ENCODE measurements around the gene CDC42BPG.

Gene CDC42BPG

DNA sequence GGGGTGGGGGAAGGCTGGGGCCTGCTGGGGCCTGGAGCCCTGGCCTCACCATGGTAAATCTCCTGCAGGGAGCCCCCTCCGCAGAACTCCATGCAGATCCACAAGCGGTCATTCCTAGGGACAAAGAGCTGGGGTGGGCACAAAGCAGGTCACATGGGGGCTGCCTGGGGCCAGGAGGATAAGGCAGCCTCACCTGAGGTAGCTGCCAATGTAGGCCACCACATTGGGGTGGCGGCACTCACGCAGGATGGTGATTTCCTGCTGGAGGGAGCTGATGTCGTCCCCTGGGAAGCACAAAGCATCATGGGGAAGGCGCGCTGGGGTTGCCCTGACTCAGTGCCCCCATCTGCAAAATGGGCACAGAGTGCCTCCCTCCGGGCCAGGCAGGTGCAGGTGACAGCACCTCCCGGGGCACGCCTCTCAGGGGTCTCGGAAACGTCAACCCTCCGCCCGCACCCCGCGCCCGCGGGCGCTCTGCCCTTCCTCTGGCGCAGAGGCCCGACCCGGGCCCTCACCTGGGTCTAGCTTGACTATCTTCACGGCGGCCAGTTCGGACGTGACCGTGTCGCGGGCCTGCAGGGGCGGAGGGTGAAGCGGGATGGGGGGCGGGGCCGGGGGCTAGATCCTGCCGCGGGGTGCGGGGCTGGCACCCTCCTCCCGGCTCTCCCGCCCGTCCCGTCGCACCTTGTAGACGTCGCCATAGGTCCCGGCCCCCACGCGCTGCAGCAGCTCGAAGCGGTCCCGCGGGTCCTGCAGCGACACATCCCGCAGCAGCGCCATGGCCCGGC, 41.9 kb downstream of the CDC42BPG start:
- H3K27ac ChIP-seq (ENCODE audit: low read length), result no peak overlapping the region
- H3K4me1 ChIP-seq (ENCODE audit: control insufficient read depth, insufficient read depth, low read length), result 0 out of 2 replicates have a peak, but pooled peaks cover 2% of the 10 kb centered on the region
- WGBS (ENCODE audit: insufficient coverage, insufficient read length), result no CpG with 5 or more reads among the region's 54 CpGs

DNA sequence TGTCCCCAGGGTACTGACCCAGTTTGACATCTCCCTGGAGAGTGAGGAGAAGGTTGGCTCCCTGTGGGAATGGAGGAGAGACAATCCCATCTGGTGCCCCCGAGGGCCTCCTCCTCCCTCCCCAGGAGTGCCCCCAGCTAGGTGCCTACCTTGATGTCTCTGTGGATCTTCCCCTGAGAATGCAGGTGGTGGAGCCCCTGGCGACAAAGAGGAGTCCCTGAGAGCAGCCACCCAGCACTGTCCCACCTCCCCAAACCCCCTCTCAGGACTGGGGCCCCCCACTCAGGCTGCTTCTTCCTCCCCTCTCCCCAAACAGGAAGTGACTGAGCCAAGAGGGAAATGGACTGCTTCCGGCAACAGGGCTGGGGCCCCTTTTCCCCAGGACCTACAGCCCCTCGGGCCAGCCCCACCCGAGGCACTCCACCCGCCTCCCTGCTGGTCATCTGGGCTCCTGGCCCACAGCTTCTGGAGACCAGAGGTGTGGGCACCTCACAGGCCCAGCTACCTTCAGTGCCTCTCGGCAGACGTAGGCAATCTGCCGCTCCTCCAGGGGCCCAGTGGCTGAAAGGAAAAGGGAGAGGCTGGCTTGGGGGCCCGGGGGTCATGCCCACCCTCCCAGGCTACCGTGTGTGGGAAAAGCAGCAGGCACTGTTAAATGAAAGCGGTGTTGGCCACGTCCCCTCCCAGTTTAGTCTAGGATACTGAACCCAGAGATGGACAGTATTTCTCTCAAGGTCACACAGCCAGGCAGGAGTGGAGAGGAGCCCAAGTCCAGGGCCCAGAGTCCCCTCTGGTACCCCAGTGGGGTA, 42.7 kb downstream of the CDC42BPG start:
- Histone ChIP-seq H3K4me1 (ENCODE audit: control insufficient read depth, insufficient read depth, low read length) (0 out of 2 replicates have a peak, but pooled peaks cover 2% of the 10 kb centered on the region), H3K36me3 (ENCODE audit: control insufficient read depth, insufficient read depth, low read length) (peaks cover 11% of the 10 kb centered on the region; the same call in 1 of the 2 replicates), H3K4me3 (ENCODE audit: low read length) (no peak overlapping the region), H3K27me3 (ENCODE audit: control insufficient read depth, insufficient read depth, low read length) (no peaks in the 10 kb centered on the region), H3K27ac (ENCODE audit: low read length) (no peak overlapping the region), H3K9me3 (ENCODE audit: control insufficient read depth, insufficient read depth, low read length) (no peaks in the 10 kb centered on the region)
- WGBS (ENCODE audit: insufficient coverage, insufficient read length), result no CpG with 5 or more reads among the region's 13 CpGs
- DNase-seq (ENCODE audit: low read depth, low spot score), result no peak

More for the DNA sequence above, 41.9 kb downstream of the CDC42BPG start:
- Histone ChIP-seq H3K27me3 (ENCODE audit: control insufficient read depth, insufficient read depth, low read length) (no peaks in the 10 kb centered on the region), H3K36me3 (ENCODE audit: control insufficient read depth, insufficient read depth, low read length) (peaks cover 14% of the 10 kb centered on the region; the same call in 1 of the 2 replicates), H3K4me3 (ENCODE audit: low read length) (peak overlapping the region; percentile 74; the same call in 1 of the 2 replicates), H3K9me3 (ENCODE audit: control insufficient read depth, insufficient read depth, low read length) (no peaks in the 10 kb centered on the region)
- no peak for DNase-seq (ENCODE audit: low read depth, low spot score)

DNA sequence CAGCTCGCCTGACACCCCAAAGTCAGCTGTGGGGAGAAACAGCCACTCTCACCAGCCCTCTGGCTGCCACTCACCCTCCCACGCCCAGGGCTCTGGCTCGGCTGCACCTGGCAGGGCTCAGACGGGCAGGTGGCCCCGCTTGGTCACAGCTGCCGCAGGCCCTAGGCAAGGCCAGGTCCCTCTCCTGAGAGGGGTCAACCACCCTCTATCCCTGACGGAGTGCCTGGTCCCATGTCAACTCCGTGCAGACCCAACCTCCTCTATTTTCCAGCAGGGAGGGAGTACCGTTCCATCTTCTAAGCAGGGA, 43.3 kb downstream of the CDC42BPG start:
- peaks cover 12% of the 10 kb centered on the region; the same call in 1 of the 2 replicates for H3K36me3 ChIP-seq (ENCODE audit: control insufficient read depth, insufficient read depth, low read length)
- H3K9me3 ChIP-seq (ENCODE audit: control insufficient read depth, insufficient read depth, low read length), result no peaks in the 10 kb centered on the region
- no peak overlapping the region for H3K27ac ChIP-seq (ENCODE audit: low read length)
- WGBS (ENCODE audit: insufficient coverage, insufficient read length), result no CpG with 5 or more reads among the region's 9 CpGs
- no peak overlapping the region for H3K4me3 ChIP-seq (ENCODE audit: low read length)
- no peak for DNase-seq (ENCODE audit: low read depth, low spot score)
- H3K27me3 ChIP-seq (ENCODE audit: control insufficient read depth, insufficient read depth, low read length), result no peaks in the 10 kb centered on the region
- H3K4me1 ChIP-seq (ENCODE audit: control insufficient read depth, insufficient read depth, low read length), result 0 out of 2 replicates have a peak, but pooled peaks cover 2% of the 10 kb centered on the region

DNA sequence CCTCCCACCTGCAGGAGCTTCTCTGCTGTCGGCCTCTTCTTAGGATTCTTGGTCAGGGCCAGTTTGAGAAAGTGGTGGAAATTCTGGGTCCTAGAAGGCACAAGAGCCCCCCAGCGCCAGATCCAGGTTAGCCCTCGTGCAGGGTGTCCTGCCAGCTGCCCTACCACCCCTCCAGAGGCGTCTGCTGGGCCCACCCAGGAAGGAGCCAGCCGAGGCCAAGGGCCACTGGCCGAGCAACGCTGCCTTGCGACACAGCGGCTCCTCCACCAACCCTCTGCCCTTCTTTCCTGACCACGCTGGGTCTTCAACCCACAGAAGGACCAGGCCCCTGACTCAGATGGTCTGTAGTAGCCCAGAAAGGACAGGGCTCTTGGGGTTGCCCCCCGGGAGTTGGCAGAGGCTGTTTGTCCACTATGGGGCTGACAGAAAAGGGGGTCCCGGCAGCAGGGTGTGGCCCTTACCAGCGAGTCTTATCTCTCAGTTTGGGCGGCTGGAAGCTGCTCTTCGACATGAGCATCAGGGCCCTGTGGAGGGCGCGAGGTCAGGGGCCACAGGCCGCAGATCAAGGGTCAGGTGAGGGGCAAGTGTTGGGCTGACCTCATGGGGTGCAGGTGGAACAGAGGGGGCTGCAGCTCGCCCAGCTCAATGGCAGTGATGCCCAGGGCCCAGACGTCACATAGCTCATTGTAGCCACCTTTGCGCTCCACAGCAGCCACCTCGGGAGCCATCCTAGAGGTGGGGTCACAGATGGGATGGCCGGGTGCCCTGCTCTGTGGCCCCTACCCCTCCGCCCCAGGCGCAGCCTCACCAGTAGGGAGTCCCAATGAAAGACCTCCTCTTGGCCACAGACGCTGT, 43.9 kb downstream of the CDC42BPG start:
- no peaks in the 10 kb centered on the region for H3K9me3 ChIP-seq (ENCODE audit: control insufficient read depth, insufficient read depth, low read length)
- DNase-seq (ENCODE audit: low read depth, low spot score), result no peak
- no peak overlapping the region for H3K4me3 ChIP-seq (ENCODE audit: low read length)
- 0 out of 2 replicates have a peak, but pooled peaks cover 2% of the 10 kb centered on the region for H3K4me1 ChIP-seq (ENCODE audit: control insufficient read depth, insufficient read depth, low read length)
- H3K27me3 ChIP-seq (ENCODE audit: control insufficient read depth, insufficient read depth, low read length), result no peaks in the 10 kb centered on the region
- H3K27ac ChIP-seq (ENCODE audit: low read length), result no peak overlapping the region
- no CpG with 5 or more reads among the region's 26 CpGs for WGBS (ENCODE audit: insufficient coverage, insufficient read length)
- peaks cover 9% of the 10 kb centered on the region; the same call in 1 of the 2 replicates for H3K36me3 ChIP-seq (ENCODE audit: control insufficient read depth, insufficient read depth, low read length)

GRCh38 chr11:64799623-64800302, 44.7 kb downstream of the CDC42BPG start:
- WGBS (ENCODE audit: insufficient coverage, insufficient read length), result no CpG with 5 or more reads among the region's 14 CpGs
- peaks cover 6% of the 10 kb centered on the region; the same call in 1 of the 2 replicates for H3K36me3 ChIP-seq (ENCODE audit: control insufficient read depth, insufficient read depth, low read length)
- H3K27ac ChIP-seq (ENCODE audit: low read length), result no peak overlapping the region
- no peaks in the 10 kb centered on the region for H3K9me3 ChIP-seq (ENCODE audit: control insufficient read depth, insufficient read depth, low read length)
- H3K27me3 ChIP-seq (ENCODE audit: control insufficient read depth, insufficient read depth, low read length), result no peaks in the 10 kb centered on the region
- no peak for DNase-seq (ENCODE audit: low read depth, low spot score)
- 0 out of 2 replicates have a peak, but pooled peaks cover 2% of the 10 kb centered on the region for H3K4me1 ChIP-seq (ENCODE audit: control insufficient read depth, insufficient read depth, low read length)
- H3K4me3 ChIP-seq (ENCODE audit: low read length), result no peak overlapping the region

GRCh38 chr11:64799256-64799622, 45.2 kb downstream of the CDC42BPG start:
- Histone ChIP-seq H3K36me3 (ENCODE audit: control insufficient read depth, insufficient read depth, low read length) (peaks cover 6% of the 10 kb centered on the region; the same call in 1 of the 2 replicates), H3K27me3 (ENCODE audit: control insufficient read depth, insufficient read depth, low read length) (no peaks in the 10 kb centered on the region), H3K4me3 (ENCODE audit: low read length) (no peak overlapping the region), H3K4me1 (ENCODE audit: control insufficient read depth, insufficient read depth, low read length) (0 out of 2 replicates have a peak, but pooled peaks cover 2% of the 10 kb centered on the region), H3K27ac (ENCODE audit: low read length) (no peak overlapping the region), H3K9me3 (ENCODE audit: control insufficient read depth, insufficient read depth, low read length) (no peaks in the 10 kb centered on the region)
- DNase-seq (ENCODE audit: low read depth, low spot score), result no peak
- no CpG with 5 or more reads among the region's 7 CpGs for WGBS (ENCODE audit: insufficient coverage, insufficient read length)

- Histone ChIP-seq H3K27ac (ENCODE audit: low read length) (no peak overlapping the region), H3K4me1 (ENCODE audit: control insufficient read depth, insufficient read depth, low read length) (no peaks in the 10 kb centered on the region), H3K9me3 (ENCODE audit: control insufficient read depth, insufficient read depth, low read length) (no peaks in the 10 kb centered on the region), H3K36me3 (ENCODE audit: control insufficient read depth, insufficient read depth, low read length) (peaks cover 6% of the 10 kb centered on the region; the same call in 1 of the 2 replicates), H3K4me3 (ENCODE audit: low read length) (no peak overlapping the region), H3K27me3 (ENCODE audit: control insufficient read depth, insufficient read depth, low read length) (no peaks in the 10 kb centered on the region)
- no CpG with 5 or more reads among the region's 19 CpGs for WGBS (ENCODE audit: insufficient coverage, insufficient read length)
- DNase-seq (ENCODE audit: low read depth, low spot score), result no peak
Measured at GRCh38 chr11:64796757-64797541, 47.5 kb downstream of the CDC42BPG start.

- no peak for DNase-seq (ENCODE audit: low read depth, low spot score)
- Histone ChIP-seq H3K27me3 (ENCODE audit: control insufficient read depth, insufficient read depth, low read length) (no peaks in the 10 kb centered on the region), H3K36me3 (ENCODE audit: control insufficient read depth, insufficient read depth, low read length) (peaks cover 6% of the 10 kb centered on the region; the same call in 1 of the 2 replicates), H3K4me3 (ENCODE audit: low read length) (no peak overlapping the region), H3K9me3 (ENCODE audit: control insufficient read depth, insufficient read depth, low read length) (no peaks in the 10 kb centered on the region), H3K4me1 (ENCODE audit: control insufficient read depth, insufficient read depth, low read length) (no peaks in the 10 kb centered on the region), H3K27ac (ENCODE audit: low read length) (no peak overlapping the region)
- no CpG with 5 or more reads among the region's 19 CpGs for WGBS (ENCODE audit: insufficient coverage, insufficient read length)
Measured at GRCh38 chr11:64796047-64796756, 48.3 kb downstream of the CDC42BPG start.

- Histone ChIP-seq H3K9me3 (ENCODE audit: control insufficient read depth, insufficient read depth, low read length) (no peaks in the 10 kb centered on the region), H3K27me3 (ENCODE audit: control insufficient read depth, insufficient read depth, low read length) (no peaks in the 10 kb centered on the region), H3K4me1 (ENCODE audit: control insufficient read depth, insufficient read depth, low read length) (no peaks in the 10 kb centered on the region), H3K27ac (ENCODE audit: low read length) (no peak overlapping the region), H3K4me3 (ENCODE audit: low read length) (no peak overlapping the region), H3K36me3 (ENCODE audit: control insufficient read depth, insufficient read depth, low read length) (peaks cover 9% of the 10 kb centered on the region; the same call in 1 of the 2 replicates)
- no CpG with 5 or more reads among the region's 10 CpGs for WGBS (ENCODE audit: insufficient coverage, insufficient read length)
- DNase-seq (ENCODE audit: low read depth, low spot score), result no peak
Measured at GRCh38 chr11:64794526-64794925, 49.9 kb downstream of the CDC42BPG start.

All from iPS DF 6.9 (cell line).